Measurements from ENCODE around the gene SMG6.
"Not testable (repeated sequence)": the region's sequence is repeated elsewhere in the genome, so short reads cannot be mapped to it uniquely, and the experiment has no call there.

Gene SMG6

GRCh38 chr17:2302778-2303203, 794 bp downstream of the SMG6 start:
- no peak for DNase-seq

GRCh38 chr17:2299756-2300155, 3.8 kb downstream of the SMG6 start:
- no peak for DNase-seq

- DNase-seq, result no peak
Observed at GRCh38 chr17:2299136-2299535, 4.4 kb downstream of the SMG6 start.

GRCh38 chr17:2297023-2297422, 6.6 kb downstream of the SMG6 start:
- no peak for DNase-seq

- DNase-seq, result no peak
Observed at GRCh38 chr17:2295575-2295974, 8.0 kb downstream of the SMG6 start.

GRCh38 chr17:2292100-2292499, 11.5 kb downstream of the SMG6 start:
- no peak for DNase-seq

GRCh38 chr17:2289878-2290478, 13.6 kb downstream of the SMG6 start:
- DNase-seq, result no peak

- DNase-seq, result no peak
Observed at GRCh38 chr17:2283302-2283701, 20.3 kb downstream of the SMG6 start.

- no peak for DNase-seq
Observed at GRCh38 chr17:2282297-2282873, 21.2 kb downstream of the SMG6 start.

- no peak for DNase-seq
Observed at GRCh38 chr17:2279707-2280106, 23.9 kb downstream of the SMG6 start.

- no peak for DNase-seq
Observed at GRCh38 chr17:2277429-2278170, 26.0 kb downstream of the SMG6 start.

- DNase-seq, result no peak
Observed at GRCh38 chr17:2275722-2276121, 27.9 kb downstream of the SMG6 start.

GRCh38 chr17:2274414-2274813, 29.2 kb downstream of the SMG6 start:
- DNase-seq, result no peak

- DNase-seq, result no peak
Observed at GRCh38 chr17:2271985-2272702, 31.4 kb downstream of the SMG6 start.

GRCh38 chr17:2267354-2267753, 36.2 kb downstream of the SMG6 start:
- DNase-seq, result no peak

GRCh38 chr17:2266865-2267228, 36.7 kb downstream of the SMG6 start:
- no peak for DNase-seq

- DNase-seq, result peak; percentile 87 to 89
Observed at GRCh38 chr17:2266045-2266864, 37.3 kb downstream of the SMG6 start.

- not testable (repeated sequence) for DNase-seq
Observed at GRCh38 chr17:2265166-2265565, 38.4 kb downstream of the SMG6 start.

- no peak for DNase-seq
Observed at GRCh38 chr17:2264067-2264860, 39.3 kb downstream of the SMG6 start.

GRCh38 chr17:2263183-2264066, 40.2 kb downstream of the SMG6 start:
- no peak for DNase-seq

GRCh38 chr17:2262135-2262587, 41.4 kb downstream of the SMG6 start:
- no peak for DNase-seq
